Panc1 (cell line): ENCODE data around the gene HEXD. TPM values are rescaled to one million over a fixed set of nuclear protein-coding genes. Genes with fewer than 3 reads are reported as not detected.

Source experiments
- ATAC-seq: fragments of 200-7000 bp; cut with Tn5 transposase; 2 replicates; pipeline ENCODE4 v1.9.1; 2020; ENCODE audit warnings: mild to moderate bottlenecking, moderate library complexity
- BruUV-seq: library from RNA; stranded (reverse); fragments of 400-500 nt; replicated peaks from 2 replicates; lab custom pipeline; 2021; lab: Mats Ljungman, UMichigan
- CTCF ChIA-PET: fragments of 300-600 bp; sonication (Branson Sonifier 250); formaldehyde crosslinking; loops from one replicate; lab custom pipeline; 2022; ENCODE audit warnings: antibody characterized with exemption; lab: Charles Lee
- POLR2A ChIA-PET: fragments of 300-600 bp; sonication (Branson Sonifier 250); formaldehyde crosslinking; loops from one replicate; lab custom pipeline; 2022; ENCODE audit warnings: antibody characterized with exemption; lab: Charles Lee
- DNase-seq: peaks from one replicate; pipeline ENCODE4 v3.0.0-alpha.2; 2010; ENCODE audit warnings: low read depth, low spot score
- H3K27ac ChIP-seq: 2 replicates; pipeline ENCODE4 v1.5.1; 2011; ENCODE audit warnings: mild to moderate bottlenecking, low read length, inconsistent platforms
- H3K27me3 ChIP-seq: fragments of 200-500 bp; sonication (Bioruptor generic); 2 replicates; pipeline ENCODE4 v1.6.0; 2014; ENCODE audit warnings: low read length, inconsistent platforms; ENCODE audit not compliant: control insufficient read depth, insufficient read depth
- H3K36me3 ChIP-seq: fragments of 200-500 bp; sonication (Bioruptor generic); 2 replicates; pipeline ENCODE4 v1.5.1; 2014; ENCODE audit warnings: inconsistent platforms, mild to moderate bottlenecking, low read length, moderate library complexity; ENCODE audit not compliant: control insufficient read depth, insufficient read depth
- H3K4me1 ChIP-seq: 2 replicates; pipeline ENCODE4 v1.5.1; 2011; ENCODE audit warnings: inconsistent platforms, mild to moderate bottlenecking, low read length, moderate library complexity; ENCODE audit not compliant: control insufficient read depth, insufficient read depth
- H3K4me3 ChIP-seq, 2 experiments: 2 replicates each; pipeline ENCODE4 v1.5.1; 2011 to 2012; ENCODE audit warnings: low read depth in 2 of 2, low read length in 2 of 2, mild to moderate bottlenecking in 2 of 2, inconsistent platforms in 1 of 2, moderate library complexity in 1 of 2
- H3K9me3 ChIP-seq: fragments of 200-500 bp; sonication (Bioruptor generic); 2 replicates; pipeline ENCODE4 v1.5.1; 2014; ENCODE audit warnings: low read depth, mild to moderate bottlenecking, inconsistent platforms, low read length, moderate library complexity; ENCODE audit not compliant: control insufficient read depth, insufficient read depth
- CTCF ChIP-seq: fragments of 450-650 bp; IDR thresholded peaks from 2 replicates; pipeline ENCODE4 v1.5.1; 2017; ENCODE audit warnings: mild to moderate bottlenecking
- POLR2AphosphoS5 ChIP-seq: IDR thresholded peaks from 2 replicates; pipeline ENCODE4 v1.6.1; 2012; ENCODE audit warnings: mild to moderate bottlenecking, low read depth, low read length, moderate library complexity
- REST ChIP-seq, 2 experiments: IDR thresholded peaks; 2 replicates each; pipeline ENCODE4 v1.6.1; 2011 to 2012; ENCODE audit warnings: low read depth in 2 of 2, control low read depth in 1 of 2, low read length in 1 of 2, mild to moderate bottlenecking in 1 of 2, moderate library complexity in 1 of 2; ENCODE audit not compliant: insufficient read depth in 1 of 2
- SIN3A ChIP-seq: IDR thresholded peaks from 2 replicates; pipeline ENCODE4 v1.6.1; 2012; ENCODE audit warnings: low read depth, mild to moderate bottlenecking, low read length, moderate library complexity, borderline replicate concordance; ENCODE audit not compliant: insufficient read depth
- TCF7L2 ChIP-seq: IDR thresholded peaks from 2 replicates; pipeline ENCODE4 v1.6.1; 2011; ENCODE audit warnings: mild to moderate bottlenecking, low read depth, low read length, inconsistent platforms
- in situ Hi-C: cut with HindIII; loops from 2 replicates; pipeline ENCODE4 v1.10.0; 2016; ENCODE audit warnings: low sequenced_read_pairs, low pct_unique_long_range_greater_than_20kb
- intact Hi-C: fragments of 100-400 bp; cut with micrococcal nuclease; formaldehyde crosslinking; loops from one replicate; pipeline ENCODE4 v1.10.0; 2022; ENCODE audit not compliant: unreplicated experiment
- total RNA-seq: library from RNA; stranded (reverse); gene quantifications from one replicate; pipeline ENCODE4 v1.2.1, GENCODE V29; 2021; ENCODE audit not compliant: unreplicated experiment

The HEXD gene
- total RNA-seq, 1 experiment from 2014 or later: 25.6 TPM

DNA sequence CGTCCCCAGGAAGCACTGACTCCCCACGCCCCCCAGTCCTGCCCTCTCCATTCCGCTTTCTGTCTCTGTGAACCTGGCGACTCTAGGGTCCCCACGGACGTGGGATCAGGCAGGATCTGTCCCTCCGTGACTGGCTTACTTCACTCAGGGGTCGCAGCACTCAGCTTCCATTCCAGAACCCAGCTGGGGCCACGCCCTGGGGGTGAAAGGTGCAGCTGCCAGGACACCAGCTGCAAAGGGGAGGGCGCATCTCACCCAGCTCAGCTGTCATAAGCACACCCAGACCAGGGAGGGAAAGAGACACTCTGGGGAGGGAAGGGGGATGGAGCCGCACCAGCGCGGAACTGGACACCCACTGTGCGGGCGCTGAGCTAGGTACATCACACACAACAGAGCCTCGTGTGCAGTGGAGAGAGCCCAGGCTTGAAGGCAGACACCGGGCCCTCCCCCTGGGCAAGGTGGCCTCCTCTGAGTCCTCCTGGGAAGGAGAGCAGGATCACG lies 18.5 kb upstream of the HEXD start:
- no peaks in the 10 kb centered on the region for H3K9me3 ChIP-seq
- peaks cover 7% of the 10 kb centered on the region; the same call in 1 of the 2 replicates for H3K4me1 ChIP-seq
- no peaks in the 10 kb centered on the region for H3K27me3 ChIP-seq
- intact Hi-C loops: no loop called here
- in situ Hi-C loops: no loop called here
- ChIA-PET CTCF (interaction anchor here (1.2 kb wide), 1 partner anchor 18 kb away, joined by 5 read pairs; the partner anchor contains the start of gene HEXD), POLR2A (no interaction called here)
- no peak for DNase-seq
- TF ChIP-seq REST (IDR thresholded peaks at IDR 0.05; ENCODE audit: insufficient read depth in 1 of 2, low read depth in 2 of 2, low read length in 1 of 2) (no peak), SIN3A (no peak), TCF7L2 (no peak), CTCF (no peak), POLR2AphosphoS5 (no peak)
- no TSS peak for BruUV-seq
- peak; percentile 26 for ATAC-seq
- no peak overlapping the region for H3K27ac ChIP-seq
- H3K36me3 ChIP-seq: no peaks in the 10 kb centered on the region
- H3K4me3 ChIP-seq: no peak overlapping the region

DNA sequence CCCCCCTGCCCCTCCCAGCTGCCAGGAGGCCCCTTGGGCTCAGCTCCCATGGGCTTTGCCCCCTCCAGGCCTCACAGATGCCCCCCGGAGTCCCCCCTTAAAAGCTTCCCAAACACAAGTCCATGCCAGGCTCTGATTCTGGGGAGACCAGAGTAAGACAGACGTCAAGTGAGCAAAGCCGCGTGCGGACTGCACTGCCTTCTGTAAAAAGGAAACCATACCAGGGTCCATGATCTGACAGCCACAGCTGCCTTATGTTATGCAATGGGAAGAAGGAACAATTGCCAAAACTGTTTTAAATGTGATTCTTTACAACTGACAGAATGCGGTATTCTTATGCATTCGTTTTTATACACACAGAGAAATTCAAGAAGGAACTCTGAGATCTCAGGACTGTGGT lies 17.9 kb upstream of the HEXD start:
- Histone ChIP-seq H3K9me3 (no peaks in the 10 kb centered on the region), H3K4me1 (peaks cover 7% of the 10 kb centered on the region; the same call in 1 of the 2 replicates), H3K27ac (no peak overlapping the region), H3K27me3 (no peaks in the 10 kb centered on the region), H3K4me3 (no peak overlapping the region), H3K36me3 (no peaks in the 10 kb centered on the region)
- DNase-seq (no peak), ATAC-seq (no peak)
- BruUV-seq: TSS peak; percentile 41
- CTCF ChIA-PET: no interaction called here
- TF ChIP-seq POLR2AphosphoS5 (no peak), REST (IDR thresholded peaks at IDR 0.05; ENCODE audit: insufficient read depth in 1 of 2, low read depth in 2 of 2, low read length in 1 of 2) (no peak), SIN3A (no peak), CTCF (no peak), TCF7L2 (no peak)
- in situ Hi-C loops (no loop called here), intact Hi-C loops (no loop called here)
- POLR2A ChIA-PET: no interaction called here
